A172 (cell line): ENCODE measurements around the gene SETBP1. TPM values are rescaled to one million over a fixed set of nuclear protein-coding genes. Genes with fewer than 3 reads are reported as not detected.
"Not testable (repeated sequence)": the region's sequence is repeated elsewhere in the genome, so short reads cannot be mapped to it uniquely, and the experiment has no call there.

ENCODE experiments used
- DNase-seq: peaks from one replicate; pipeline ENCODE4 v3.0.0-alpha.2; 2015; ENCODE audit warnings: low spot score
- total RNA-seq: library from RNA; depleted of rRNA; stranded (reverse); fragments of >200 nt; shearing (Covaris generic); gene quantifications from 2 replicates; pipeline ENCODE4 v1.2.3, GENCODE V29; 2014

The SETBP1 gene
- total RNA-seq, 1 experiment from 2014 or later, result 0.10 TPM

DNA sequence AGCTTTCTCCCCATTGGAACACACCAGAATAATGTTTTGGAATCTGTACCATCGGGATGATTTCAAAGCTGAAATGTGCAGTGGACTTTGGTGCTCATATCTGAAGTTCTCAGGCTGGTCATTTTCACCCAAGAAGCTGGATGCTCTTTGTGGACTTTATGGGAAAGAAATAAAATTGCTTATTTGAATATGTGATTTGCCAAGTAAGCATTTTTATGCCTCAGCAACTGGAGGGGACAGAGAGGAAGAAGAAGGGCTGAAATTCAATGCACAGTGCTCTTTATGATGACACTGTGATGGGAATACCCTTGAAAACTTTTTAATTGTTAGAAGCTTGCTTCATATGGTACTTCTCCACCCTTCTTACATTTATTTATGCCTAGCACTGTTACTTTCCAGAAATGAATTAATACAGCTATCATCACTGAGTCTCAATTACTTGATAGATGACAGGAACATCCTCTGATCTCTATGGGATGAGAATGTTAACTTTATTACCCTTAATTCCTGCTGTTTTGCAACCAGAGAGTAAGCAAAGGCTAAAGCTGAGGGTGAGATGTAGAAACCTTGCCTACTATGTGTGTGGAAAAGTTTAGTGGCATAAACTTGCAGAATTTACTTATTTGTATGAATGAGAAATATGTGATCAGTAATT lies 23.6 kb downstream of the SETBP1 start:
- no peak for DNase-seq

DNA sequence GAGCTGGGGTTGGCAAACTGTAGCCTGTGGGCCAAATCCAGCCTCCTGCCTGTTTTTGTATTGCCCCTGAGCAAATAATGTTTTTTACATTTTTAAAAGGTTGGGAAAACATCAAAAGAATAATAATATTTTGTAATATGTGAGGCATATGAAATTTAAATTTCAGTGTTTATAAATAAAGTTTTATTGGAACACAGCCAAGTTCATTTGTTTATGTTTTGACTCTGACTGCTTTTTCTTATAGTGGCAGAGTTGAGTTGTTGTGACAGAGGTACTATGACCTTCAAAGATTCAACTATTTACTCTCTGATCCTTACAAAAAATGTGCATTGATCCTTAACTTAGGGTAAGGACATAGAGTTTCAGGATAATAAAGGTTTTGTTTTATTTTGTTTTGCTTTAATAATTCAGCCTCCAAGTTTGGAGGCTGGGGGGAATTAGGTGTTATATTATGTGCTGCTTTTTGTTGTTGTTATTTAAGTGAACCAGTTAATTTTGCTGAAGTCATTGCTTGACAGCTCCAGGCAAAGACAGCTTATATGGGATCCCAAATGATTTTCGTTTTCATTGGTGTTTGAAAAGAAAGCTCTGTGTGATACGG lies 24.5 kb downstream of the SETBP1 start:
- no peak for DNase-seq

DNA sequence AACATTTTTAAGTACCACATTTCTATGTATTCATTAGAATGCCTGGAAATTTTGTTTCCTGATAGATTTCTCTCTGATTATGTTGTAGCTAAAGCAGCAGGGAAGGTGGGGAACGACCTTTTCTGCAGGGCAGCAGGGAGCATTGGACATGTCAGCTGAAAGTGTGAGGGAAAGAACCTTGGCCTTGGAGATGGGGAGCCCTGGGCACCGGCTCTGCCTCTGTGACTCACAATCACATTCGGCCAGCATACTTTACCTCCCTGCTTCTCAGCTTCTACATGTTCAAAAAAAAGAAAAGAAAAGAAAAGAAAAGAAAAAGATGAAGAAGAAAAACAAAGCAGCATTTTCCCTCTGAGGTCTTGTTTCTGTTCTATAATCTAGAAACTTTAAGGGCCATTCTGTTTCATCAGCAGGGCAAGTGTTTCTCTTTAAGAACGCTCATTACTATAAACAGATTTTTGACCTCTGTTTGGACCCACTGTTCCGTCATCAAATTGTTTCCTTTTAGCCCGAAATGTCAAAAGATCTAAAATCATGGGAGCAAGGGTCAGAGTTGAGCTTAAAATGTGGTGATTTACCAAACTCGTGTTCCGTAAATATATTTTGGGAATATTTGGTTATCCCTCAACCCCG lies 27.9 kb downstream of the SETBP1 start:
- DNase-seq, result no peak

DNA sequence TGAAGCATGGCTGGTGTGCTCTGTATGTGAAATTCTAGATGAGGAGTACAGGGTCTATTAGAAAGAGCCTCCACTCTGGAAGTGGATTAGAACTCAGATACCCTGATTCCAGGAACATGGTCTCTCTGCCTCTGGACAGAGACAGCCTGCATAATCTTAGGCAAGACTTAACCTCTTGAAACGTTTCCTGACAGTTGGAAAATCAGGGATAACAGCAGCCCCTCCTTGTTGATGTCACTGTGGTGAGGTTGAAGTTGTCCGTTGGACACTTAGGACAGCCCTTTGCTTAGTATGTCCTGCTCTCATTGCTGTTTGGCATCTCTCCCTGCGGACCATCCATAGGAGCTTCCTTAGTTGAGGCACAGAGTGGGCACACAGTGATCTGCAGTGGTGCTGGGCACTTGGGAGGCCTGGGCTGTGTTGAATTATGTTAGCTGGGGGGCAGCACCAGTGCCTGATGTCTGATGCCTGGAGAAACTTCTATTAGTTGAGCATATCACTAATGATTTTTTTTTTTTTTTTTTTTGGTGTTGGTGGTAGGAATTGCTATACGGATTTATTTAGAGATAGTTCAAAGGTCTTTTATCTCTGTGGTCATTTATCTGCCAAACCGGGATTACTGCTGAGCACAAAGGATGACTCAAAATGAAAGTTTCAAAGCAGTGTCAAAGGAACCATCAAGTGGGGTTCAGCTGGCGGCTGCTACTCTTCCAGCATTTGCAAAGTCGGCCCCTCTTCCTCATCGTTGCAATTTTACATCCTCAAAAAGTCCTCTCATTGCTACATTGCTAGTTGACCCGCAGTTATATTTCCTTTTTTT lies 28.8 kb downstream of the SETBP1 start:
- DNase-seq, result no peak

DNA sequence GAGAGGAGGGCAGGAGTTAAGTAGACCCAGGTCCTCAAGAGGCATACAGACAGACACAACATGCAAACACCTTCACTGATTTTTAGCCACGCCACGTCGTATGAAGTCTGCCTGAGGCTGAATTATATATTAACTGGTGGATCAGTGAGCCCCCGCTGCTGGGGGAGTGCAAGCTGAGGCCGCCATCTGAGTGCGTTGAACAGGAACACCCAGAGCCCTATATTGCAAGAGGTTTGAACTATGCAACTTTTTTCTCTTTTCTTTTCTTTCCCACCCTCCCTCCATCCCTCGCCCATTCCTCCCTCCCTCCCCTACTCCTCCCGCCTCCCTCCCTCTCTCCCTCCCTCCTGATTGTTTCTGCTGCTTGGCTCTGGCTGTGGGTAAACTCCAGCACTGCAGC lies 30.2 kb downstream of the SETBP1 start:
- no peak for DNase-seq

DNA sequence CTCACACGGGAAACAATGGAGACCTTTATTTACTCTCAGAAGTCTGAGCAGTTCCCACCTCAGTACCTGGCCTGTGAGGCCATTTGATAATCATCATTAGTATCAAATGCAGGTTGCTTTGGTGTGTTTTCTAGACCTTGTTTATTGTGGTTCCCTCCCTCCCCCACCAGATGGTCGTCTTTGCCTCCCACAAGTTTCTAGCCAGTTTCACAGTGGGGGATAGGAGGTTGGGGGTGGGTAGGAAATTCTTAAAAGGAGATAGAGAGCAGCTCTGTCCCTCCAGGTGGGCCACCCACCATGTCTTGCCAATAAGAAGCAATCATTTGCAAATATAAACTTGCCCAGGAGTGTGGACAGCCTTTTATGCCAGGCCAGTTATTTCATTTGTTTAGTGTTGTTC lies 31.3 kb downstream of the SETBP1 start:
- DNase-seq, result no peak

DNA sequence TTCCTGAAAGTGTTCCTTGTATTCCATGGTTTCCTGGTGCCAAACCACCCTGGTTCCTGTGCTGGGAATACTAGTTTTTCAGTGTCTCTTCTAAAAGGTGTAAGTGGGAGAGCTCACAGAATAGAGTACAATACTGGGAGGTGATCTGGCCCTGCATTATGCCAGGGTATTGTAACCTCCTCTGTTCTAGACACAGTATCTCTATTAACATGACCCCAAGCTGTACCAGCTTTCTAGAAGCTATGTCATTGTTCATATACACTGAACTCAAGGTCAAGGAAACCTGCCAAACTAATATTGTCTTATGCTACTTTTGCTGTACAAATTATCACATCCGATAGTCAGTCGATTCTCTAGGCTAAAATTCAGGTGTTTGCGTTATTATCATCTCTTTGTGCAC lies 32.7 kb downstream of the SETBP1 start:
- DNase-seq, result no peak

DNA sequence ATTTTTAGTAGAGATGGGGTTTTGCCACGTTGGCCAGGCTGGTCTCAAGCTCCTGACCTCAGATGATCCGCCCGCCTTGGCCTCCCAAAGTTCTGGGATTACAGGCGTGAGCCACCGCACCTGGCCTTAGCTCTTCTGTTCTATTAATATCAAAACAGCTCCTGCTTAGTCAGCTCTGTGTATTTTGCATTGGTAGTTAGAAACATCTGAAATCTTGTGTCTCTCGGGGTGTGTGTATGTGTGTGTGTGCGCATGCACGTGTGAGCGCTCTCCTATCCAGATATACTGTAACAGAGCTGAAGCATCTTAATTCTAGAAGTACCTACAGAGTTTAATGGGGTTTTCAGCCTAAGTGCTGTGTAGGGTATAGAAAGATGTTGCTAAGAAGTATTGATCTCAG lies 33.7 kb downstream of the SETBP1 start:
- no peak for DNase-seq

DNA sequence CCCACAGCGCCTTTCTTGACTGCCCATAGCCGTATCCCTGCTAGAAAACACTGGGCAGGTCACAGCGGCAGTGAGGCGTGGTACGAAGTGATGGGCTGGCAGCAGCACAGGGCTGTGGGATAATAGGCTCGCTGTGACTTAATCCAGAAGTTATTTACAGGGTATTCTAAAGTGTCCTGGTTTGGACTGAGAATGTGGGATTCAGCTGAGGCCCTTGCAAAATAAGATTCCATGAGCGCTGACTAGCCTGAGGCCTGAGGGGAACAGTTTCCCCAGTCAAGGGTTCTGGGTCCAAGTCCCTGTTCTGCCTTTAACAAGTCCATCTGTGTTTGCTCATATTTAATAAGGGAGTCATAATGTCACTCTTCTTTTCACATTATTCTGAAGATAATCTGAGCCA lies 34.6 kb downstream of the SETBP1 start:
- peak; percentile 28 for DNase-seq

DNA sequence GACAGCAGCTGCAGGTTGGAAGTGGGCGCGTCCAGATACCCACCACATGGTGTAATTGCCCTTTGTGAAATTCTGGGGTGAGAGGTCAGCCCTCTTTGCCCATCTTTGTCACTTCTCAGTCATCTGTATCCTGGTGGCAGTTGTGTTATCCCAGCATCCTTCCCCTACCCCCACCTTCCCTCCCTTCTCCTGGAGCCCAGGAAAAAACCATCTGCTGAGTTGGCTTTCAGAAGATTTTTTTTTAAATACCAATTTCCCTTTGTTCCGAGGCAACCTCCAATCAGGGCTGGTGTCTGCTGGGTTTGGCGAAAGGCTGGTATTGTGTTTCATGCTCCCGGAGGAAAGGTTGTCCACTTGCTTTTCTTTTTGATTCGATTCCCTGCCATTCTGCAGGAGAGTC lies 35.2 kb downstream of the SETBP1 start:
- DNase-seq, result no peak

DNA sequence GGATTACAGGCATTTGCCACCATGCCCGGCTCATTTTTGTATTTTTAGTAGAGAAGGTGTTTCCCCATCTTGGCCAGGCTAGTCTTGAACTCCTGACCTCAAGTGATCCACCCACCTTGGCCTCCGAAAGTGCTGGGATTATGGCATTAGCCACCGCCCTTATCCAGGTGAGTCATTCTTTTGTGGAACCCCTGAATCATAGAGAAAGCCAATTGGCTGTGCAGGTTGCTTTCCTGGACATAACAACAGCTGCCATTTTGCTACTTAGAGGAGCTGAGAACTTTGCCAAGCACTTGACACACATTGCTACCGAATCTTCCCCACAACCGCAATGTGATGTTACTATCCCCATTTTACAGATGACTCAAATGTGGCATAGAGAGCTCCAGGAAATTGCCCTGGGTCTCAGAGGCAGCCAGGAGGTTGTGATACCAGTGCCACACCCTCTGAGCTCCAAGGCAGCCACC lies 36.0 kb downstream of the SETBP1 start:
- no peak for DNase-seq

DNA sequence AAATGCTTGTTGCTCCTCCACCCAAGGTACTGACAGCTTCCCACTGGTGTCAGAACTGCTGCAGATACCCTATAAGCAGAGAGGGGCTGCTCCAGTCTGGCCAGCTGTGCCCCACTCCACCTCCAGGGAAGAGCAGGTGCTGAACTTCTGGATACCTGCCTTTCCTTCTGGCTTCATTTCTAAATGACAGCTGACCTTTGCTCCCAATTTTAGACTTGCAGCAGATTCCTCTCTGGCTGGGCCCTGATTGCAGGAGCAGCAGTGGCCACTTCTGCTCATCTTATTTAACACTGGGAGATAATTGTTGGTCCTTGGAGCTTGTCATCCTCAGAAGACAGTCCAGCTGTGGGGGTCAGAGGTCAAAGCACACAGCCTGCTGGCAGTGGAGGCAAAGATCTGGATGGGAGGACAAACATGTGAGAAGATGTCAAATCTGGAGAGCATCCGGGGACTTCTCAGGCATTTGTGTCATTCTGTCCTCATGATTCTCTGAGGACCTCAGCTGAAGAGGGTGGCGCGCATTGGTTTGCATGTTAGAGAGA lies 38.9 kb downstream of the SETBP1 start:
- DNase-seq, result no peak

DNA sequence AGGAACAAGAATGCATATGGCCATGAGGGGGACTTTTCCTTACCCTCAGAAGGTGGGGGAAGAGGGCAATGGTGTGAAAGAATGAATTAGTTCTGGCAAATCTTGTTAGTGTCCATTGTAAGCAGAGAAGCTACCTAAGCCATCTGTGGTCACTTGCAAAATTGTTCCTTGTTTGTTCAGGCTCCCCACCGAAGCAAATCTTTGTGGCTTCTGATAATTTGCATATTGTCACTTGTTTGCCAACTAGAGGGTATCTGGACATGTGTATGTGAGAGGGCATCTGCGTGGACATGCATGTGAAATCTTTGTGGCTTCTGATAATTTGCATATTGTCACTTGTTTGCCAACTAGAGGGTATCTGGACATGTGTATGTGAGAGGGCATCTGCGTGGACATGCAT lies 41.1 kb downstream of the SETBP1 start:
- not testable (repeated sequence) for DNase-seq

DNA sequence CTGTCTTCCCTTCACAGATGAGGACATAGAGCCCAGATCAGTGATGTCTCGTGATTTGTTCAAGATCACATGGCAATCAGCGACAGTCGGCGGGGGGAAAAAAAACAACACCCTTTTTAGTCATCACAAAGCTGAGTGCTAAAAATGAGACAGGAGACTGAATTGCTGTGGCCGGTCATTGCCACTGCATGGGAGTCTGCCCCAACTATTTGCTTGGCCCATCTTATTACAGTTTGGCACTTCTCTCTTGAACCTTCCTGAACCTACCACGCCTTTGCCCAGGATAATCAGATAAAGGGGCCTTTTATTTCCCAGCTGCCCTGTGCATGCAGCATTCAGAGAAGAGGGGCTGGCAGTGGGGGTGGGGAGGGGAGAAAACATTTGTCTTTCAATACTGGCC lies 42.7 kb downstream of the SETBP1 start:
- no peak for DNase-seq

DNA sequence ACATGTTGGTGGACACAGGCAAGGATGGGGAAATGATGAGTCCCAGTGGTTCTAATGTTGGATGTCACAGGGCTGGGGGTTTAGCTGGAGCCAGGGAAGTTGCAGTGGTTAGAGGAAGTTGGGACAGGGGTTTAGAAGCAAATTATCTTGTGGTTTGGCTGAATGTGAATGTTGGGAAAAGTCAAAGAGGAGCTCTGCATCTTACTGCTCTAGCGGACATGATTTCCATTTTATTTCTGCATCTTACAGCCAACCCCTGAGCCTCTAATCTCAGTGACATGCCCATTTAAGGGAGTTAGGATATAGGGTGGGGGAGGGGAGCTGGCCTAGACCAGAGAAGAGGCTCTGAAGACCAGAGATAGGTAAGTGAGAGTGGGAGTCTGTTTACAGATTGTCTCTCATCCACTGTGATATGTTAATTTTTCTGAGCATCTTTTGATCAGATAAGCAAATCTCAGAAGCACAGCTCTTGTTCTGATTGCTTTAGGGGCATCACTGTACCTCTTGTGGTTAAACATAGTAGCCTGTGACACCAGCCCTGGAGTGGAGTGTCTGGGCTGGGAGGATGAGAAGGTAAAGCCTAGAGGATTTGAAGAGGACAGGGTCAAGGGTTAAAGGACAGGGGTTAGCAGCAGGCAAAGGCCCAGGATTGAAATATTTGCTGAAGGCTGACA lies 43.6 kb downstream of the SETBP1 start:
- no peak for DNase-seq

DNA sequence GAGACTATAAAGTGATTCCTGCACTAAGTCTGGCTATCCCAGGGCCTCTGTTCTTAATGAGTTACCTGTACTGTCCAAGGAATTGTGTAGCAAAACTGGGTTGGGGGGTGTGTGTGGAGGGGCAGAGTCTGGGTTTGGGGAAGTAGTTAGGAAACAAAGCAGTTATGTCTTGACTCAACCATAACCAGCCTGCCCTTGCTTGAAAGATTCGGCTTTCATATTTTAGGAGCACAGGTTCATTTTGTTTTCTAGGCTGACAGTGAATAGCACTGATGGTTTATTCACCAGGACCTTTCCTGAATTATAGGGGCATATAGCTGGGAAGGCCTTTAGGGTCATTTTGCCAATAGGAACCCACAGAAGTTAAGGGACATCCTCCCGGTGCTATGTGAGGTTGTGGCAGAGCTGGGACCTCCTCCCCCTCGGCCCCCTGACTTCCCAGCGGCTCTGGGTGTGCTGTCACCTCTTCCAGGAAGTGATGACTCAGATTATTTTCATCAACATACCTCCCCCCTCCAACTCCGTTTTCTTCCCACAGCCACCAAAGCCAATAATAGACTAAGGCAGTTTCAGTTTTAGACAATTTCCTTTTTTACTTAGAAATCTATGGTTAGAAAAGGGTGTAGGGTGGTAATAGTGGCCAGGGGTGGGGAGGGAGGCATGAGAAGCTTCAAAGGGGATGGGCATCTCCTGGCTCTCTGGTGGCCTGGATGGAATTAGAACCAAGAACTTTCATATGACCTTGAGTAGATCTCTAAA lies 44.8 kb downstream of the SETBP1 start:
- DNase-seq, result peak; percentile 57

DNA sequence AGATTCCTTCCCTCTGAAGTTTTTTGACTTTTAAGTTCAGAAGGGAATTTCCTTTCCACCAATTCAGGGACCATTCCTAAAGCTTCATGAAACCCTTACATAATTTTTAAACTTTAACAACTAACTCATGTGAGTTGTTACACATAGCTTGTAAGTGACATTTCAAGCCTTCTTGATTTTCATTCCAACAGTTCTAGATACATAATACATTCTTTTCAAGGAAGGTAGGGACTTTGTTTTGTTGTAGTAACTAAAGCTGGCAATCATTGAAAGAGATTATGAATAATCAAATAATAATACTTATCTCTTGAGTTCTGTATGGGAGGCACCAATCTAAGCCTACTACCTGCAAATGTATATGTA lies 45.4 kb downstream of the SETBP1 start:
- DNase-seq, result no peak

DNA sequence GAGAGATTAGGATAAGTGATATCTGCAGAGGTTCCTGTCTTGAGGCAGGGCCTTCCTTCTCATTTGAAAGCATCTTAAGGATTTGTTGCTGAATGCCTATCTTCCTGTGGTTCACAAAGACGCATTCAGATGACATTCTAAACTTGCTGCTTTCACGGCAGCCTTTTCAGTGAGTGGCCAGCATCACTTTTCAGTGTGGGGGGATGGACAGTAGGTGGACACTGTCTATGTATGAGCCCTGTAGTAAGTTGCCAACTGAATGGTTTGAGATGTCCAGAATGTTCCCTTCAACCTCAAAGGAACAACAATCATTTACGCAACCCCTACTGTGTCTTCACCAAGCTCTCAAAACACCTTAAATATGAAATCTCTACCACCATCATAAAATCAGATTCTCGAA lies 46.6 kb downstream of the SETBP1 start:
- no peak for DNase-seq

DNA sequence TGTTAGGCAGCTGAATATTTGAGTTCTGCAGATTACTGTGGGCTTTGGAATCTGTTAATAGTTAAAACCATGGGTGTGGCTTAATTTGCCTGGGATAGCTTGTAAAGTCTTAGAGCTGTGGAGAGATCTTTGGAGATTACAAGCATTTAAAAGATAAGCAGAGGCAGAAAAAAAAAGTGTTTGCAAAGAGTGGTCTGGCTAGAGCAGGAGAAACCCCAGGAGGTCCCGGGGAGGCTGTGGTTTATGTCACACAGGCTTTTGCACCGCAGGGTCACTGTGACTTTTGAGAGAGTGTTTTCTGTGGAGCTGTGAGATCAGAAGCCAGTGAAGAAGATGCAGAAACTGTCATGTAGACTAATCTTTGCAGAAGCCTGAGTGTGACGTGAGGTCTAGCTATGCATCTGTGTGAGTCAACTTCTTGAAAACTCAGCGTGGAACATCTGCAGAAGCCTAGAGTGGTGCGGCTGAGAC lies 49.0 kb downstream of the SETBP1 start:
- peak; percentile 7 for DNase-seq

DNA sequence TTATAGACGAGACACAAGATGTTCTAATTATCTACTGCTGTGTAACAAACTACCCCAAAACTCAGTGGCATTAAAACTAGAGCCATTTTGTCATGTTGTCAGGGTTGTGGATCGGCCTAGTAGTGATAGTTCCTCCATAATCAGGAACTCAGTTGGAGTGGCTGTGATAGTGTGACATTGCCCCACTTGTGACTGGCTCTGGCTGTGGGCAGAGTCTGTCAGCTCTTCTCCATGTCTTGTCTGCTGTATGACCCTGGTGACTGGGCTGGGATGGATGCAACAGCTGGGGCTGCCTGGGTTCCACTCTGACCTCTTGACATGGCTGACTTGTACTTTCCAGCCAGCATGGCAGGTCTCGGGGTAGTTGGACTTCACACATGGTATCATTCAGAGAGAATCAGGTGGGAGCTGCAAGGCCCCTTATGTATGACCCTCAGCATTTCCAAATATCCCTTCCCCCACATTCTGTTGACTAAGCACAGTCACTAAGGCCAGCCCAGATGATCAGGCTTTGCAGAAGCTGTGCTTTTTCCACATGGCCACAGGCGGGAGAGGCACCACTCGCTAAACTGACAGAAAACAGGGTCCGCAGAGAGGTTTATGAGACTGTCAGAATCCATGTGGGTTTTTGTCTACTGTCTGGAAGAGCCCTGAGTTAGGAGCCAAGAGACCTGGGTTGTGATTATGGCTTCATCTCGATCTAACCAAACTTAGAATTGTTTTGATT lies 50.3 kb downstream of the SETBP1 start:
- DNase-seq, result no peak
